Hindlimb muscle (tissue), 1 donor: Measurements from ENCODE around the gene CACNG3. TPM values are rescaled to one million over a fixed set of nuclear protein-coding genes. Genes with fewer than 3 reads are reported as not detected.
A peak's percentile ranks its signal among the peaks of the same experiment; 100 is the strongest.
"Not testable (repeated sequence)": the region's sequence is repeated elsewhere in the genome, so short reads cannot be mapped to it uniquely, and the experiment has no call there.

ENCODE experiments used
- DNase-seq: peaks from one replicate; pipeline ENCODE4 v3.0.0-alpha.2; 2013
- polyA plus RNA-seq: library from polyadenylated mRNA; unstranded; fragments of 120-200 nt; gene quantifications from one replicate; pipeline ENCODE4 v1.2.1, GENCODE V29; 2013; ENCODE audit not compliant: insufficient read length

The CACNG3 gene
- not detected for polyA plus RNA-seq

DNA sequence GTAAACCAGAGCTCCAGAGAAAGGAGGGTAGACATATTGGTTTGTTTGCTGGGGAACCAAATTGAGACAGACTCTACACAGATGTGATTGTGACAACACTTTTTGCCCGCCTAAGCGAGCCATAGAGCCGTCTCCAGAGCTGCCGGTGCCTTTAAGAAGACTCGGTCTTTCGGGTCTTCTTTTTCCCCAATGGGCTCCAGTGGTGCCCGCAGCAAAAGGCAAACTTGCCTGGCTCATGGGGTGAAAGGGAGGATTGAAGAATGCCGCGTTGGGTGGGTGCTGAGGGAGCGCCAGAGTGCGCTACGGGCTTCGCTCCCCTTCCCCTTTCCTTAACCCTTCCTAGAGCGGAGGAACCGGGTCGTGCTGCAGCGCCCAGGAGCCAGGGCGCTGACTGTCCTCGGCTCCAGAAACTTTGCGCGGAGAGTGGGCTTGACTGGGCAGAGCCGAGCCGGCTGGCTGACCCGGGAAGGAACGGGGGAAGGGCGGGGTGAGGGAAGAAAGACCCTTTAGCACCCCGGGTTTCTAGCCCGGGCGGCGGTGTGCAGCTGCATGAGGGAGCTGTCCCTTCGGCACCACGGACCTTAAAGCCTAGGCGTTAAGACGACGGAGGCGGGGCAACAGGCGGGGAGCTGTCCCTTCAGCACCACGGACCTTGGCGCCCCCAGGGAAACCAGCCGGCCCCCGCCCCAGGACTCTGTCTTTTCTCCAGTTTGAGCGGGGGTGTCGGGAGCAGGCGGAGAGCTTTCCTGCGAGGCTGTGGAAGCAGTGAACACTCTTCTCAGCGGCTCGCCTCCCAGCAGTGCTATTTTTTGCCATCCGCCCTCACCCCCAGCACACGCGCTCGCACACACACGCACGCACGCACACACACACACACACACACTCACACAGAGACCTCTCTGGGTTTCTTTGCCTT is at the start of gene CACNG3:
Gene CACNG3 (plus strand): TSS at position 880 of the 916 bp plus-strand sequence. CDS start 420 bp downstream, outside the sequence.
- peak; percentile 32 for DNase-seq

DNA sequence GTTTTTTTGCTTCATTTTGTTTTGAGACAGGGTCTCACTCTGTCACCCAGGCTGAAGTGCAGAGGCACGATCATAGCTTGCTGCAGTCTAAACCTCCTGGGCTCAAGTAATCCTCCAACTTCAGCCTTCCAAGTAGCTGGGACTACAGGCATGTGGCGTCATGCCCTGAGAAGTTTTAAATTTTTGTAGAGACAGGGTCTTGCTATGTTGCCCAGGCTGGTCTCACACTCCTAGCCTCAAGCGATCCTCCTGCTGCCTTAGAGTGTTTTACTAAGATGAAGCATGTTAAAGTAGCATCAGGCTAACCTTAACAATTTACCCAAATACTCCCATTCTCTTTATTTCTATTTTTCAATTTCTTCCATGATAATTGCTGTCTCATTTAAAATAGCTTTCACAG is 49.2 kb upstream of the CACNG3 start:
- DNase-seq: no peak

DNA sequence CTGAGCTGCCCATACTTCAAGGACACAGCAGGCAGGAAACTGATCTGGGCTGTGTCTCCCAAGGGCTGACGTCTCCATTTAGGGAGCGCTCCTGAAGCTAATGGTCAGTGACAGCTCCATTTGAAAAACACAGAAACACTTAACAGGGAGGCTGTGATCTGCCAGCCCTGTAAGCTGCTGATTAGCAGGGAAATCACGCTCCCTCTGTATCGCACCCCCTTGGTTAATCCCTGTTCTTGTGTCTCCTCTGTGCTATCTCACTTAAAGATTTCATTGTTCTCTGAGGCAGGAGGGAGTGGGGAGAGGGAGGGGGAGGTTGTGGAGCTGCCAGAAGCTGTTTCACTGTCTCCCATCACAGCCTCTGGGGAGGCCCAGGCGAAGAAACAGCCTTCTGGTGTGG is 47.4 kb upstream of the CACNG3 start:
- no peak for DNase-seq

DNA sequence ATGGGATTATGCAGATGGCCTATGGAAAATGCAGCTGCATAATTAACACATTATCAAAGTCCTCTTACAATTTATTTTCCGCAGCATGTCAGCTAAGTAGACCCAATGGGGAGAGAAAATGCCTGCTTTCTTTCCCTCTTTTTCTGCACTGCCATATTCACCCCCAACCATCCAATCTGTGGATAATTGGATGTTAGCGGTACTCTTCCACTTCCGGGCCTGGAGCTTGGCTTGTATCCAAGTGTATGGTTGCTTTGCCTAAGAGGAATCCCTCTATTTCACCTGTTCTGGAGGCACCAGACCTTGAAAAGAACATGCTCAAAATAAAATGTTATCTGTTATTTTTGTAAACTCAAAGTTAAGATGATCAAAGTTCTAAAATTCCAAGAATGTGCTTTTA is 41.1 kb upstream of the CACNG3 start:
- DNase-seq: no peak

DNA sequence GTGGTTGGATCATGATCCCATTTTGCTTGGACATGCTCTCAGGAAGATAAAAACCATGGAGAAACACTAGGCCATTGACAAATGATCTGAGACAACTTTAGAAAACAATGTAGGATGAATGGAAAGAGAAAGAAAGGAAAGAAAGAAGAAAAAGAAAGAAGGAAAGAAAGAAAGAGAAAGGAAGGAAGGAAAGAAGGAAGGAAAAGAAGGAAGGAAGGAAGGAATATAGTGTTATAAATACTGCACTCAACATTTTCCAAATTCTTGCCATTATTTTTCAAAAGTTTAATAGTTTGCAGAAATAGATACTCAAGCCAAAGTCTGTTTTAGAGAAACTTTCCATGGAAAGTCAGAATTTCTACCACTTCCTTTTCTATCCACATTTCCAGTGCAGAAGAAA is 39.2 kb upstream of the CACNG3 start:
- DNase-seq: no peak

DNA sequence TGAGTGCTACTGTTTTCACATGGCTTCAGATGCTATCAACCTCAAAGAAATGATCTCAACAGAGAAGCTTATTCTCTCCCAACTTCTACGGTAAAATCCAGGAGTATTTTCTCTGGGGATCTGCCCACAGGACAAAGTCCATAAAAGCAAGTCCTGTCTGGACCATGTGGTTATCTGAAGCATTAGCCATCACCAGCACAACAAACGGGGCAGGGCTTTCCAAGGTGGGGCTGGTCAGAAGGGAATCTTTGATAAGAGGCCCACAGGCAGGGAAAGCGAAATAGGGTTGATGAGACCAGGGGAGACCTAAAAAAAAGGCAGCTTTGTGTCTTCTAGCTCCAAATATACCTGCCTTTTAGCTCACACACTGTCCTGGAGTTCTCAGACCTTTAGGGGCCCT is 38.7 kb upstream of the CACNG3 start:
- no peak for DNase-seq

DNA sequence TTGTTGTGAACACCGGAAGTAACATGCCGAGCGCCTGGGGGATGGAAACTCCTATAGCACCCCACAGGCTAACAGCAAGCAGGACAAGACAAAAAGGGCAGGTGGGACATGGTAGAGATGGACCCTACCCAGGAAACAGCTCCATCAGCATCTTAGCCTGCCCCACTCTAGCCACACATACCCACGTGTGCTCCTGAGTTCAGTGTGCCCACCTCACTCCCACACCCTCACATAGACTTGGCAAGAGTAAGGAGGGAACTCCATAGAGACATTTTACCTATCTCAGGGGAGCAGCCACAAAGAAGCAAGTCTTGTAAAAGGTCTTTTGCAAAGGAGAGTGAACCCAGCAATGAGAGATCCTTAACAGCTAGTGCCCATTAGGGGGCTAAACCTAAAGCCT is 37.8 kb upstream of the CACNG3 start:
- DNase-seq: no peak

DNA sequence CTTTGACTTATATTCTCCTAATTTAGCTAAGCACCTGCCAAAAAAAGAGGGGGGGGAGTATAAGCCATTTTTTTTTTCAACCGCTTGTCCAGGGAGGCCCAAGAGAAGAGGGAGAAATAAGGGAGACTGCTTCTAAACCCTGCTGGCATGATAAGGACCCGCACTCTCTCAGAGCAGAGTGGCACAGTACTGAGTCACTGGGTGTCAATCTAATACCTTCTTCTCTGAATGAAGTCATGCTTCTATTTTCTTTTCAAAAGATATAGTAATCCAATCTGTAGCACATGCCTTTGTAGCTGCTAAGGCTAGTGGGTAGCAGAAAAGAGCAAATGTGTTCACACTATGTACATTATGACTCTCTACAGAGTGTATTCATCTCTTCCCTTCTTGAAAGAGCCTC is 34.9 kb upstream of the CACNG3 start:
- no peak for DNase-seq

DNA sequence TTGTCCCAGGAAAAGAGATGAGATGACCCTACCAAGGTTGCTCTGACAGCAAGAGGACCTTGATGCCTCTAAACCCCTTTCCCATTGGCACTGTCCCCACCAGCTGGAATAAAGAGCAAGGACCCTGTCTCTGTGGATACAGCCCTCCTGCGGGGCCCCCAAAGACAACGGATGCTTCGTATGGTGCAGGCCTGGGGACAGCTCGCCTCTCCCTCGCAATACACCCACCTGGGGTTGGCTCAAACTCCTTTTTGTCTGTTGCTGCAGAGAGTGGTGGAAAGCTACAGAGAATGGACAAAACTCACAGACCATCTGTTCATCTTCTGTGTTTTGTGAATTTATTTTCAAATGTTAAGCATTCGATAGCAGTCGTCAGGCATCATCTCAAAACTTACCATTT is 27.6 kb upstream of the CACNG3 start:
- no peak for DNase-seq

DNA sequence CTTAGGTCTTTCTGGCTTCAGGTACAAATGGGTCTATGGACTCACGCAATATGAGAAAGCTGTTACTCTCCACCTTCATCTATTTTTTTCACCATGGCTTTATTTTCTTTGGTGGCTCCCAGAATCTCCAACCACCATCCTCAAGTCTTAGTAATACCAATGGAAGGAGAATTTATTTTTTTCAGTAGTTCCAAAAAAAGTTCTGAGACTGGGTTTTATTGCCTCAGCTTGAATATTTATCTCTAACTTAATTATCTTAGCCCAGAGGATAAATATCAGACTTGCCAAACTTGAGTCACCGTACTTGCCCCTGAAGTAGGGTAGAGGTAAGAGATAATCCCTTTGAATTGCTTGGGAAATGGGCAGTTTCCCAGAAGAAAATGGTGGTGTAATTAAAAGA is 23.2 kb upstream of the CACNG3 start:
- DNase-seq: no peak

DNA sequence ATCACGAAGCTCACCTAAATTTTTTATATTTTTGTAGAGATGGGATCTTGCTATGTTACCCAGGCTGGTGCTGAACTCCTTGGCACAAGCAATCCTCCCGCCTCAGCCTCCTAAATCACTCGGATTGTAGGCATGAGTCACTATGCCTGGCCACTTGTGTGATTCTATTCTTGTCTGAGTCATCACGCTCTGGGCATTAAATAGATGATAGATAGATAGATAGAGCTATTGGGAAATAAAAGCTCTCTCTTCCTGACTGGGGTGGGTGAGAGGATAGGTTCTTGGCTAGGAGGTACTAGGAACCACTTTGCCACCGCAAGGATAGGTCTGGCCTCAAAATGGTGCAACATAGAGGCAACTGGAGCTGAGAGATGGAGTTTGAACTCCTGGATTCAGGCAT is 21.4 kb upstream of the CACNG3 start:
- DNase-seq: no peak

DNA sequence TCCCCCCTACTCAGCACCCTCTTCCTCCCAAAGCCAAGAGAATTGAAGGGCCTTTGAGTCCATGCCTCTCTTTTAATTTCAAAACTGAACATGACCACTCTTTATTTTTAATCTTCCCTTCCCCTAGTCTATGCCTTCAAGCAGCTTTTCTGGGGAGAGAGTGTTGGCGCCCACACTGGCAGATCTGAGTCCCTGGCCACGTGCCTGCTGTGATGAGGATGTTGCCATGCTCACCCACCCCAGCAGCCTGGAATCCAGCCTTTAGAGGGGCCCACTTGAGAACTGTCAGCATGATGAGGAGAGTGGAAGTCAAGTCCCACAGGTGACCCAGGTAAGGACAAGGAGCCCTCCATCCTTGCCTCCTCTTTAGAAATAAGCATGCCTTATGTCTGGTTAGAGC is 20.3 kb upstream of the CACNG3 start:
- no peak for DNase-seq

DNA sequence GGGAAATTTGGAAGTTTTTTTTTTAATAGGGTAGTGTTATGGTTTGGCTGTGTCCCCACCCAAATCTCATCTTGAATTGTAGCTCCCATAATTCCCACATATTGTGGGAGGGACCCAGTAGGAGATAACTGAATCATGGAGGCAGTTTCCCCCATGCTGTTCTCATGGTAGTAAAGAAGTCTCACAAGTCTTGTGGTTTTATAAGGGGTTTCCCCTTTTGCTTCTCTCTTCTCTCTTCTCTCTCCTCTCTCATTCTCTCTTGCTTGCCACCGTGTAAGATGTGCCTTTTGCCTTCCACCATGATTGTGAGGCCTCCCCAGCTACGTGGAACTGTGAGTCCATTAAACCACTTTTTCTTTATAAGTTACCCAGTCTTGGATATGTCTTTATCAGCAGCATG is 17.3 kb upstream of the CACNG3 start:
- DNase-seq: not testable (repeated sequence)

DNA sequence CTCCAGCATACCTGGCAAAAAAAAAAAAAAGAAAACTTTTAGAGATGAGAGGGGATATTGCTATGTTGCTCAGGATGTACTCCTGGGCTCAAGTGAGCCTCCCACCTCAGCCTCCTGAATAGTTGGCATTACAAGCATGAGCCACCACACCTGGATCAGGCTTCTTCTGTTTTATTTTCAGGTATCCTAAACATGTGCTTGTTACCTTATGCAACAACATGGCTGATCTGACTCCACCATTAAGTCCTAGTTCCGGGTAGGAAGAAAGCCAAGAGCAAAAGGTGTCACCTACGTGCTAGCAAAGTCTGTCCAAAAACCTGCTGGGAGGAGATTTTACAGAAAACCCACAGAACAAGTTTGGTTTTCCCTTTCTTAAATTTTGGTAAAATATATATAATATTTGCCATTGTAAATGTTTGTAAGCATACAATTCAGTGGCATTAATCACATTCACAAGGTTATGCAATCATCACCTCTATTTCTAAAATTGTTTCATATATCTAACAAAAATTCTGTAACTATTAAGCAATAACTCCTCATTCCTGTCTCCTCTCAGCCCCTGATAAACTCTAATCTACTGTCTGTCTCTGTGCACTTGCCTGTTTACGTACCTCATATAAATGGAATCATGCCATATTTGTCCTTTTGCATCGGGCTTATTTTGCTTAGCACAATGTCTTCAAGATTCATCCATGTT is 9.1 kb upstream of the CACNG3 start:
- no peak for DNase-seq

DNA sequence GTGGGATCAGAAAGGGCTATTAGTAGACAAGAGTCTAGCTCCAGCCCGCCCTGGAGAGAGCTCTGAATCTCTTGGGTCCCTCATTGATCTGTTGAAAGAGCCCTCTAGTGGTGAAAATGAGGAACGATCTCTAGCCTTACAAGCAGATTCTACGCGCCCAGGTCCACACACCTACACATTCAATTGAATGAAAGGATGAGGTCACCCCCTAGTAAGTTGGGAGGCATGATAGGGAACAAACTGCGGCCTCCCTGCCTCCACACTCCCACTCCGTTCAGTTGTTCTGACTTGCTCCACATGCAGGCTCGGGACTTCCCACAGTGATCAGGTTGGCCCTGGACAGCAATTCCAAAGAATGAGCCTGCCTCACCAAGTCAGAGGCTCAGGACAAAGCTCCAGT is 2.9 kb upstream of the CACNG3 start:
- DNase-seq: peak; percentile 2

DNA sequence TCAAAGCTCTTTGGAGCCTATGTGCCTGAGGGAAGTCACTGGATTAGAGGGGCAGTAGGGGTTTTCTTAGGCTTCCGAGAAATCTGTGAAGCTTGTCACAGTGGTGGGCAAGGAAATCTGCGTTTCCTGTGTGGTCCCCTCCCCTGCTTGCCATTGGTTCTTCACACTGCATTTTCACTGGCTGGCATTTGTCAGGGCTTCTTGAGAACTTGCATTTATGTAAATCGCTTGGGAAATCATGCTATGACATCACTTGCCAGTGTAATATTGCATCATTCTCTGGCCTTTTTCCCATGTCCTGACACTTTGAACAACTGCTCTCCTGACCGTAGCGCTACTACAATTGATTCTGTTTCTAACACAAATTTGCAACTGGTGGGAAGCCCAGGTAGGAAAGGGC is 1.8 kb downstream of the CACNG3 start:
- DNase-seq: no peak

DNA sequence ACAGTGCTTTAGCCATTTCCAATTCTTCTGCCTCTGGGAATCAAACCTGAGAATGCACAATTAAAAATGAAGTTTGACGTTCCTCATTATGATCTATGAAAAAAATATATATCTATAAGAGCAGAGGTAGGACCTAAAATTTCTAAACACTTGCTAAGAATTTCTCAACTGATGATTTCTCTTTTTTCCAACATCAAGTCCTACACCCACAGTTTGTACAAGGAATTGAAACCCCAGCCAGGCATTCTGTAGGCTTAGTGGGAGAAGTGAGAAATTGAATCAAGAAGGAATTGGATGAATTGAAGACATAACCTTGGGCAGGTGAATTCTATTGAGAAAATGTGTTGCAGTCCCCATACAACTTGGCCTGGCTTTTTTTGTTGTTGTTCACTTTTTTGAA is 2.7 kb downstream of the CACNG3 start:
- no peak for DNase-seq

DNA sequence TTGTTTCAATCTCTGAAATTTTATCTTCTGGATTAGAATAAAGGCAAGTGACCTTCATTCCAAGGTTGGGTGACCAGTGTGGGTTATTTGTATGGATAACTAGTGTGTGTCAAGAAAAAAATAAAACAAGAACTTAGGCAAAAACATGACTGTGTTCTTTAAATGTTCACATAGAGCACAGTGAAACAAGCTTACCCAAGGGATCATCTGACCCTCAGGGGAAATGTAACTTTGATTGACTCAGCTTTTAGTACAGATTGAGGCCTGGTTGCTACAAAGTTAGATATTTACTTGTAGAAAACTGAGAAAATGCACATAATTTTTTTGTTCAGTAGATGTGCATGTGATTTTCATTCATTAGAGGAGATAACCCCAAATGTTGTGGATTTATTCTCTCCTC is 6.7 kb downstream of the CACNG3 start:
- no peak for DNase-seq

DNA sequence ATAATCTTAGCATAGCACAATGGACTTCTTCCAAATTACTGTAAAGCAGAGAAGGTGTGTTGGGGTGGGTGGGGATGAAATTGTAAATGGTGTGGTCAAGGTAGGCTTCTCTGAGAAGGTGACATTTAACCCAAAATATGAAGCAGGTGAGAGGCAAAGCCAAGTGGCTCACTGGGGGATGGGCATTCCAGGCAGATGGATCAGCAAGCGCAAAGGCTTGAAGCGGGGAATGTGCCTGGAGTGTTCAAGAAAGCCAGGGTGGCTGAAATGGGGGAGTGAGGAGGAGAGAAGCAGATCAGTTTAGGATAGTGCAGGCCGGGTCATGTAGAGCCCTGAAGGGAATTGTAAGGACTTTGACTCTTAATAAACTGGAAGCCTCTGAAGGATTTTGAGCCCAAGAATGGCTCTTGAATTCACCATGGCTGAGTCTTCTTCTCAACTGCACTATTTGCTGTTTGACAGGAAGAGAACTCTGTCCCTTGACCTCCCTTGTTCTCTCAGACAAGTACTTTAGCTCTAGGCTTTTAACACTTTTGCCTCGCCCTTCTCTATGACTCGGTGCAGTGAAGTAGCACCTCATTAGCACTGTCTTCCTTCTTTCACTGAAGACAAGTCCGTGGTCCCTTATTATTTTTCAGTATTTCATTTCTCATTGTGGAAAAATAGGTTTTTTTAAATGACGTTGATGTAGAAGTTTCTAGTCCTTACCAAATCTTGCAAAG is 14.7 kb downstream of the CACNG3 start:
- DNase-seq: no peak

DNA sequence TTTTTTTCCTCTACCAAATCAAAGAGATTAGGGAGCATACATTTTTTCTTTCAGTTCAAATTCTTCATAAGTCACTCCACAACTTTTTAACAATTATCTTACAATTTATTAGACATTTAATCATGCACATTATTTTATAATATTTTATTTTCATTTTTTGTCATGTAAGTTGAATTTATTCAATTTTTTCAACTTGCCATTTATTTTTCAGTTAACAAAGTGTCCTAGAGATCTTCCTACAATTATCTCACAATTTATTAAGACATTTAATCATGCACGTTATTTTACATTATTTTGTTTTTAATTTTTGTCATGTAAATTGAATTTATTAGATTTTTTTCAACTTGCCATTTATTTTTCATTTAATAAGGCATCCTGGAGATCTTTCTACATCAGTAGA is 16.2 kb downstream of the CACNG3 start:
- DNase-seq: no peak

DNA sequence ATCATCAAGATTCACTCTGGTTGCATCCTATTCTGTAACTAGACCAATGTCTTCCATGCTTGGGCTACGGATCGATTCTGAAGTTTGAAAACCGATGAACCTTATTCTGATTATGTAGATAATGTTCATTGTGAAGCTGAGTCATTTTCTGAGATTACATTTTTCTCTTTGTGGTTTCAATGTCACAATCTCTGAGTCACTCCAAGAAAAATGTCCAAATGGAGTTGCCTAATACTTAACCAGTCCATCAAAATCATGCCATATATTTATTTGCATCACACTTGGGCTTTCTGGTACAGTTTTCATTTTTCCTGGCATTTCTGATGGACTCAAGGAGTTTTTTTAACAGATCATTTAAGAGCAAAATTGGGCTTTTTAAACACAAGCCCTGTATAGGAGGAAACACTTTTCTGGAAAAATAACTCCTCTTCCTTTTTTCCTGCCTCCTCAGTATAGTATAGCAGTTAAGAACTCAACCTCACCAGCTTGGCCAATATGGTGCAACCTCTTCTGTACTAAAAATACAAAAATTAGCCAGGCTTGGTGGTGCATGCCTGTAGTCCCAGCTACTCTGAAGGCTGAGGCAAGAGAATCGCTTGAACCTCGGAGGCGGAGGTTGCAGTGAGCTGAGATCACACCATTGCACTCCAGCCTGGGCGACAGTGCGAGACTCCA is 17.5 kb downstream of the CACNG3 start:
- DNase-seq: no peak

DNA sequence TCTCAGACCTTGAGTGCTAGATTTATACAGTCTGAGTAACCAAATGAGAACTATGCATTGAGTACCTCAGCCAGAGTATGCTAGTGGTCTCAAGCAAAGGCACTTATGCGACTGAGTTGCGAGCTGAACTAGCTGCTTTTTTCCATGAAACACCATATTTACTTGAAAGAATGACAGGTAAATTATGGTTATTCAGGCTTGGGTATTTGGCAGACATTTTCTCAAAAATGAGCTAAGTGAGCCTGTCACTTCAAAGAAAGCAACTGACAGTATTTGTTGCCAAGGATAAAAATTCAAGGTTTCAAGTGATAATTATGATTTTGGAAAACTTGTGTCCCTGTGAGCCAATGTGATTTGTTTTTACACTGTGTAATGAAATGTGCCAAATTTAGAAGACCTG is 19.3 kb downstream of the CACNG3 start:
- no peak for DNase-seq
